HEK293T (cell line): Measurements from ENCODE around the gene PTDSS2.

Experiments
- CTCF ChIA-PET: fragments of 350-600 bp; formaldehyde crosslinking; extraction: SDS; loops from one replicate; lab custom pipeline; 2021; ENCODE audit warnings: antibody characterized with exemption, inconsistent platforms; lab: Yijun Ruan, JAX
- POLR2A ChIA-PET: fragments of 350-600 bp; formaldehyde crosslinking; extraction: SDS; loops from one replicate; lab custom pipeline; 2020; ENCODE audit warnings: antibody characterized with exemption, inconsistent platforms; lab: Yijun Ruan, JAX
- DNase-seq: peaks from one replicate; pipeline ENCODE4 v3.0.0; 2012; ENCODE audit warnings: mixed read lengths; ENCODE audit errors: extremely low spot score
- ARNT ChIP-seq: fragments of 450-650 bp; IDR thresholded peaks from 2 replicates; pipeline ENCODE4 v1.6.1; 2017; ENCODE audit warnings: mild to moderate bottlenecking
- BHLHE40 ChIP-seq: fragments of 450-650 bp; IDR thresholded peaks from 2 replicates; pipeline ENCODE4 v1.6.1; 2016; ENCODE audit warnings: mild to moderate bottlenecking, moderate library complexity, borderline replicate concordance
- CTBP1 ChIP-seq: fragments of 450-650 bp; IDR thresholded peaks from 2 replicates; pipeline ENCODE4 v1.6.1; 2016; ENCODE audit warnings: borderline replicate concordance
- ELF4 ChIP-seq: fragments of 450-650 bp; IDR thresholded peaks from 2 replicates; pipeline ENCODE4 v1.6.1; 2017; ENCODE audit warnings: antibody characterized with exemption
- FOXA1 ChIP-seq: fragments of 450-650 bp; IDR thresholded peaks from 2 replicates; pipeline ENCODE4 v1.6.1; 2016; ENCODE audit warnings: mild to moderate bottlenecking
- FOXK2 ChIP-seq: fragments of 450-650 bp; IDR thresholded peaks from 2 replicates; pipeline ENCODE4 v1.6.1; 2016; ENCODE audit warnings: mild to moderate bottlenecking
- FOXM1 ChIP-seq: fragments of 450-650 bp; IDR thresholded peaks from 2 replicates; pipeline ENCODE4 v1.6.1; 2017; ENCODE audit warnings: mild to moderate bottlenecking, borderline replicate concordance
- HDGF ChIP-seq: fragments of 450-650 bp; IDR thresholded peaks from 2 replicates; pipeline ENCODE4 v1.6.1; 2017; ENCODE audit warnings: antibody characterized with exemption, borderline replicate concordance
- L3MBTL2 ChIP-seq: fragments of 450-650 bp; conservative IDR thresholded peaks from 2 replicates; pipeline ENCODE4 v1.6.1; 2016; ENCODE audit warnings: mild to moderate bottlenecking
- LEF1 ChIP-seq: fragments of 450-650 bp; IDR thresholded peaks from 2 replicates; pipeline ENCODE4 v1.6.1; 2017; ENCODE audit warnings: mild to moderate bottlenecking, borderline replicate concordance
- NFRKB ChIP-seq: fragments of 450-650 bp; IDR thresholded peaks from 2 replicates; pipeline ENCODE4 v1.6.1; 2016; ENCODE audit warnings: mild to moderate bottlenecking, moderate library complexity
- PKNOX1 ChIP-seq: fragments of 450-650 bp; IDR thresholded peaks from 2 replicates; pipeline ENCODE4 v1.6.1; 2016
- SP1 ChIP-seq: fragments of 450-650 bp; IDR thresholded peaks from 2 replicates; pipeline ENCODE4 v1.6.1; 2017
- SUZ12 ChIP-seq: fragments of 450-650 bp; IDR thresholded peaks from 2 replicates; pipeline ENCODE4 v1.6.1; 2016; ENCODE audit warnings: mild to moderate bottlenecking
- TARDBP ChIP-seq: fragments of 450-650 bp; IDR thresholded peaks from 2 replicates; pipeline ENCODE4 v1.6.1; 2016
- ZNF384 ChIP-seq: fragments of 450-650 bp; IDR thresholded peaks from 2 replicates; pipeline ENCODE4 v1.6.1; 2016

The PTDSS2 gene

GRCh38 chr11:528166-528814, 78.2 kb downstream of the PTDSS2 start:
- CTCF ChIA-PET, result no interaction called here
- TF ChIP-seq NFRKB (no peak), FOXK2 (no peak), PKNOX1 (peak; percentile 20; the same call in 1 of the 2 replicates), LEF1 (no peak), ARNT (no peak), HDGF (no peak)
- POLR2A ChIA-PET, result no interaction called here
- DNase-seq, result no peak

- no peak for DNase-seq
- CTCF ChIA-PET, result no interaction called here
- POLR2A ChIA-PET, result no interaction called here
- TF ChIP-seq CTBP1 (no peak), NFRKB (no peak), PKNOX1 (no peak), FOXA1 (no peak), ARNT (no peak), FOXK2 (no peak), LEF1 (no peak), SUZ12 (no peak), L3MBTL2 (no peak), FOXM1 (no peak), SP1 (no peak), ELF4 (no peak), TARDBP (no peak), HDGF (no peak), BHLHE40 (no peak), ZNF384 (no peak)
Measured at GRCh38 chr11:528815-529727, 79.0 kb downstream of the PTDSS2 start.

GRCh38 chr11:529728-530411, 79.8 kb downstream of the PTDSS2 start:
- CTCF ChIA-PET, result no interaction called here
- POLR2A ChIA-PET, result no interaction called here
- DNase-seq, result no peak
- TF ChIP-seq FOXM1 (no peak), LEF1 (no peak), FOXK2 (no peak), FOXA1 (no peak), ARNT (no peak), PKNOX1 (no peak), L3MBTL2 (no peak), ELF4 (no peak), CTBP1 (no peak), HDGF (no peak), SUZ12 (no peak), SP1 (no peak), NFRKB (no peak), BHLHE40 (no peak), TARDBP (no peak), ZNF384 (no peak)

GRCh38 chr11:530960-531831, 81.1 kb downstream of the PTDSS2 start:
- CTCF ChIA-PET, result no interaction called here
- DNase-seq, result no peak
- no peak for TF ChIP-seq CTBP1
- no peak for TF ChIP-seq SUZ12
- TF ChIP-seq NFRKB, result no peak
- no peak for TF ChIP-seq ZNF384
- no peak for TF ChIP-seq LEF1
- no peak for TF ChIP-seq FOXK2
- TF ChIP-seq ELF4, result no peak
- no peak for TF ChIP-seq L3MBTL2
- TF ChIP-seq SP1, result no peak
- TF ChIP-seq HDGF, result no peak
- no peak for TF ChIP-seq BHLHE40
- POLR2A ChIA-PET, result no interaction called here
